ENCODE results near the gene NCDN. TPM values are rescaled to one million over a fixed set of nuclear protein-coding genes. Genes with fewer than 3 reads are reported as not detected.

The NCDN gene
- total and polyA plus RNA-seq, 2 donors (not counting 3 experiments of a cell fraction or from before 2014, with no cell fraction given) = 17.3 to 22.0 TPM

GRCh38 chr1:35530946-35531345 is 26.7 kb upstream of the NCDN start:
- H3K27ac ChIP-seq (ENCODE audit: insufficient read depth, low read depth, low read length) = no peak overlapping the region
- no peaks in the 10 kb centered on the region for H3K27me3 ChIP-seq (ENCODE audit: control insufficient read depth in 2 of 2, insufficient read depth in 2 of 2, low read length in 2 of 2)
- no peaks in the 10 kb centered on the region for H3K79me2 ChIP-seq (ENCODE audit: control insufficient read depth, insufficient read depth, low read length)
- peaks cover 3% of the 10 kb centered on the region for H4K20me1 ChIP-seq (replicated peaks; ENCODE audit: control insufficient read depth, extremely low read depth, insufficient read depth, low read length)
- no peaks in the 10 kb centered on the region for H3K9me1 ChIP-seq (replicated peaks; ENCODE audit: control insufficient read depth, extremely low read depth, insufficient read depth, low read length)
- no peaks in the 10 kb centered on the region for H3K9me3 ChIP-seq (replicated peaks; ENCODE audit: control insufficient read depth, insufficient read depth, low read length)
- H2AFZ ChIP-seq (ENCODE audit: low read depth, low read length) = no peak overlapping the region
- FAIRE-seq (no peak), DNase-seq (ENCODE audit: low read depth, low spot score) (no peak)
- no peak overlapping the region for H3K9ac ChIP-seq (replicated peaks; ENCODE audit: extremely low read depth, insufficient read depth, low read length)
- CTCF ChIA-PET = no interaction called here
- no peak overlapping the region for H3K4me3 ChIP-seq (replicated peaks in 1 of 3; ENCODE audit: insufficient read depth in 1 of 3, low read depth in 1 of 3, low read length in 3 of 3)
- POLR2A ChIA-PET = no interaction called here
- peaks cover 0 to 5% of the 10 kb centered on the region in 2 experiments for H3K36me3 ChIP-seq (ENCODE audit: control insufficient read depth in 2 of 2, extremely low read depth in 1 of 2, insufficient read depth in 2 of 2, low read length in 2 of 2)
- no TSS peak for BruUV-seq (replicated peaks)
- H3K4me1 ChIP-seq (ENCODE audit: control insufficient read depth, extremely low read depth, insufficient read depth, low read length) = no peaks in the 10 kb centered on the region
- H3K4me2 ChIP-seq (ENCODE audit: insufficient read depth, low read length) = no peak overlapping the region
- intact Hi-C loops (cut with micrococcal nuclease) = no loop called here
- dilution Hi-C loops (cut with MboI; ENCODE audit: extremely low pct_ligation_motif_present, low sequenced_read_pairs) = no loop called here
- TF ChIP-seq MAX (IDR thresholded peaks at IDR 0.05; ENCODE audit: insufficient read depth, insufficient read length) (no peak), JUN (IDR thresholded peaks at IDR 0.05; ENCODE audit: borderline replicate concordance, insufficient read depth, insufficient read length, low read depth) (no peak), FOS (IDR thresholded peaks at IDR 0.05; ENCODE audit: borderline replicate concordance, insufficient read depth, low read length) (no peak), EZH2 (IDR thresholded peaks at IDR 0.05; ENCODE audit: borderline replicate concordance, low read depth, low read length, severe bottlenecking) (no peak), POLR2A (IDR thresholded peaks at IDR 0.05; ENCODE audit: low read depth, low read length) (no peak), GATA2 (IDR thresholded peaks at IDR 0.05; ENCODE audit: insufficient read depth, insufficient read length, low read depth, low read length) (no peak)

- no peaks in the 10 kb centered on the region for H3K4me1 ChIP-seq (ENCODE audit: control insufficient read depth, extremely low read depth, insufficient read depth, low read length)
- no peak overlapping the region for H2AFZ ChIP-seq (ENCODE audit: low read depth, low read length)
- peaks cover 0 to 5% of the 10 kb centered on the region in 2 experiments for H3K36me3 ChIP-seq (ENCODE audit: control insufficient read depth in 2 of 2, extremely low read depth in 1 of 2, insufficient read depth in 2 of 2, low read length in 2 of 2)
- H3K27me3 ChIP-seq (ENCODE audit: control insufficient read depth in 2 of 2, insufficient read depth in 2 of 2, low read length in 2 of 2) = no peaks in the 10 kb centered on the region
- H3K4me2 ChIP-seq (ENCODE audit: insufficient read depth, low read length) = no peak overlapping the region
- no peak for FAIRE-seq
- H4K20me1 ChIP-seq (replicated peaks; ENCODE audit: control insufficient read depth, extremely low read depth, insufficient read depth, low read length) = peaks cover 3% of the 10 kb centered on the region
- no peak overlapping the region for H3K9ac ChIP-seq (replicated peaks; ENCODE audit: extremely low read depth, insufficient read depth, low read length)
- TF ChIP-seq POLR2AphosphoS5 (IDR thresholded peaks at IDR 0.05; ENCODE audit: insufficient read depth, low read depth, low read length) = no peak
- TF ChIP-seq GATA2 (IDR thresholded peaks at IDR 0.05; ENCODE audit: insufficient read depth, insufficient read length, low read depth, low read length) = no peak
- TF ChIP-seq EZH2 (IDR thresholded peaks at IDR 0.05; ENCODE audit: borderline replicate concordance, low read depth, low read length, severe bottlenecking) = no peak
- TF ChIP-seq MYC (IDR thresholded peaks at IDR 0.05; ENCODE audit: low read depth, low read length) = no peak
- no peak for TF ChIP-seq JUN (IDR thresholded peaks at IDR 0.05; ENCODE audit: borderline replicate concordance, insufficient read depth, insufficient read length, low read depth)
- TF ChIP-seq POLR2A (IDR thresholded peaks at IDR 0.05; ENCODE audit: low read depth, low read length) = no peak
- TF ChIP-seq FOS (IDR thresholded peaks at IDR 0.05; ENCODE audit: borderline replicate concordance, insufficient read depth, low read length) = no peak
- TF ChIP-seq CTCF (IDR thresholded peaks at IDR 0.05; ENCODE audit: extremely low read depth in 1 of 2, insufficient read depth in 1 of 2, low read depth in 1 of 2, low read length in 2 of 2) = no peak
- TF ChIP-seq MAX (IDR thresholded peaks at IDR 0.05; ENCODE audit: insufficient read depth, insufficient read length) = no peak
- dilution Hi-C loops (cut with MboI; ENCODE audit: extremely low pct_ligation_motif_present, low sequenced_read_pairs) (no loop called here), intact Hi-C loops (cut with micrococcal nuclease) (no loop called here)
- BruUV-seq (replicated peaks) = no TSS peak
- no peak overlapping the region for H3K27ac ChIP-seq (ENCODE audit: insufficient read depth, low read depth, low read length)
- POLR2A ChIA-PET = no interaction called here
- H3K4me3 ChIP-seq (replicated peaks in 1 of 3; ENCODE audit: insufficient read depth in 1 of 3, low read depth in 1 of 3, low read length in 3 of 3) = no peak overlapping the region
- CTCF ChIA-PET = no interaction called here
- no peaks in the 10 kb centered on the region for H3K9me1 ChIP-seq (replicated peaks; ENCODE audit: control insufficient read depth, extremely low read depth, insufficient read depth, low read length)
- H3K9me3 ChIP-seq (replicated peaks; ENCODE audit: control insufficient read depth, insufficient read depth, low read length) = no peaks in the 10 kb centered on the region
- no peaks in the 10 kb centered on the region for H3K79me2 ChIP-seq (ENCODE audit: control insufficient read depth, insufficient read depth, low read length)
- no peak for DNase-seq (ENCODE audit: low read depth, low spot score)
These were observed 26.2 kb upstream of the NCDN start for GRCh38 chr1:35531368-35531767.
